Right ventricle myocardium superior (tissue), 1 donor: Measurements from ENCODE around the gene CDK6. TPM values are rescaled to one million over a fixed set of nuclear protein-coding genes. Genes with fewer than 3 reads are reported as not detected.

Source experiments
- ATAC-seq: fragments of 200-7000 bp; cut with Tn5 transposase; one replicate; pipeline ENCODE4 v1.9.1; 2020; ENCODE audit warnings: mild to moderate bottlenecking; ENCODE audit not compliant: poor library complexity
- DNase-seq: peaks from one replicate; pipeline ENCODE4 v3.0.0-alpha.2; 2020
- intact Hi-C: fragments of 100-400 bp; cut with DNase I; formaldehyde crosslinking; loops from one replicate; pipeline ENCODE4 v1.11.2; 2022
- total RNA-seq: library from RNA; stranded (reverse); fragmentation: NEBNext Ultra II Directional; extraction: Animal tissue kit (Norgen Biotek cat#: 25700); gene quantifications from one replicate; pipeline ENCODE4 v1.2.1, GENCODE V29; 2021
- donor health status: DM: no; HTN: yes; CAD: no; lungs with severe emphysema.

CDK6 gene
- total RNA-seq, 1 donor from 2014 or later: 22.3 TPM

DNA sequence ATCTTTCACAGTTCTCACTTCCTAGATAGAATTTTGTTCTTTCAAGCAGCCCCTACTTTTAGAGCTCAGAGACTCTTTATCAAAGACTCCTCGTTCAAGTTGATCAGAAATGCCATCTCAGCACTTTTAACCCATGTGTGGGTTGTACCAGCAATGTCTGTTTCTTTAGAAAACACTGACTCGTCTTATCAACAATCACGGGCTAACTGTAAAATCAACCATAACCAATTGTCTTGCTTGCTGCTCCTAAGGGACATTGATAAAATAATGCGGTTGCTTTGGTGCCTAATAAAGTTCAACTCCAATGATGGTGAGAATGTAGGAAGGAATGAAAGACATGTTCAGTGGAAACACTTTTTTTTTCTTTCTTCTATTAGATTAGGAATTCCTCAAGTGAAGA, 12.9 kb upstream of the CDK6 start:
- ATAC-seq (no peak), DNase-seq (no peak)
- intact Hi-C loops: loop anchor here (10.0 kb wide), 1 partner anchor 205 kb away; no protein-coding TSS in a partner anchor

- DNase-seq: no peak
- intact Hi-C loops: loop anchor here (10.0 kb wide), 1 partner anchor 206 kb away; no protein-coding TSS in a partner anchor
- no peak for ATAC-seq
Measured at GRCh38 chr7:92848851-92849250, 12.5 kb upstream of the CDK6 start.

DNA sequence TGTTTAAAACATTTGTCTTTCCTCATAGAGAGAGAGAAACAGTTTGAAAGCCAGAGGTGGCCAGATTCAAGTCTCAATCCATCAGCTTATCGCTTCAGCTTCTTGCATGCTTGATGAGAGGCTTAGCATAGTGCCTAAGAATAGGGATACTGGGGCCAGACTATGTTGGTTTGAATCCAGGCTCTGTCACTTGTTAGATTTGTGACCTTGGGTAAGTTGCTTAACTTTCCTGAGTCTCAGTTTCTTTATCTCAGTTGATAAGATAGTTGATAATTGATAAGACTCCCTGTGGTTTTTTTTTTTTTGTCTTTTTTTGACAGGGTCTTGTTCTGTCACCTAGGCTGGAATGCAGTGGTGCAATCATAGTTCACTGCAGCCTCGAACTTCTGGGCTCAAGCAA, 12.1 kb upstream of the CDK6 start:
- ATAC-seq (no peak), DNase-seq (no peak)
- intact Hi-C loops: loop anchor here (10.0 kb wide), 1 partner anchor 206 kb away; no protein-coding TSS in a partner anchor

DNA sequence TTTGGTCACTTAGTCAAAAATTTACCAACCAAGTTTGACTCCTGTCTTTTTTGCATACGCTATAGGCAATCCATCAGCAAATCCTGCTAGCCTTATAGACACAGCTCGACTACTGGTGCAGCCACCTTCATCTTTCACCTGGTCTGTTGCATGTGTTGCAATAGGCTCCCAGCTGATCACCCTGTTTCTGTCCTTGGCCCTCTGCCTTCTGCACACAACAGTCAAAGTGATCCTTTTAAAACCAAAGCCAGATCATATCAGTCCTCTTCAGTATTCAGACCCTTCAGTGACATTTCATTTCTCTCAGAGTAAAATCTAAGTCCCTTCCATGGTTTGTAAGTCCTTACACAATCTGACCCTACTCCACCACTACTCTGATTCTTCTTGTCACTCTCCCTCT, 10.9 kb upstream of the CDK6 start:
- DNase-seq (no peak), ATAC-seq (no peak)
- intact Hi-C loops: loop anchor here (10.0 kb wide), 1 partner anchor 207 kb away; no protein-coding TSS in a partner anchor

DNA sequence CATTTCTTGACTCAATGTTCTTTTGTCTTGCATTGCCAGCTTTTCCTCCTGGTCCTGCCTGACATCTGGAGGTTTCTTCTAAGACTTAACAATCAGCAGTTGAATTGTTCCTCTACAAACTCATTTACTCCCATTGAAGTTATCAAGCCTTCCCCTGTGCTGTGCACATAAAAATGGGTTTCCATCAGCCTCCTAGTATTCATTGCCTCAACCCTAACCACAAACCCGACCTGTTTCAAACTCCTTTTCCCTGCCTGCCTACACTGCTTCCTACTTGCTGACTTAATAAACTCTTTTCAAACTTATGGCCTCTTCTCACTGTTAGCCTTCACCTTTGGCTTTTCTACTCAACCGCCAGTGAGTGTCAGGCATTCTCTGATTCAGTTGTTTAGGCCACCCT, 9.4 kb upstream of the CDK6 start:
- ATAC-seq (no peak), DNase-seq (no peak)
- intact Hi-C loops: loop anchor here (10.0 kb wide), 1 partner anchor 209 kb away; no protein-coding TSS in a partner anchor

DNA sequence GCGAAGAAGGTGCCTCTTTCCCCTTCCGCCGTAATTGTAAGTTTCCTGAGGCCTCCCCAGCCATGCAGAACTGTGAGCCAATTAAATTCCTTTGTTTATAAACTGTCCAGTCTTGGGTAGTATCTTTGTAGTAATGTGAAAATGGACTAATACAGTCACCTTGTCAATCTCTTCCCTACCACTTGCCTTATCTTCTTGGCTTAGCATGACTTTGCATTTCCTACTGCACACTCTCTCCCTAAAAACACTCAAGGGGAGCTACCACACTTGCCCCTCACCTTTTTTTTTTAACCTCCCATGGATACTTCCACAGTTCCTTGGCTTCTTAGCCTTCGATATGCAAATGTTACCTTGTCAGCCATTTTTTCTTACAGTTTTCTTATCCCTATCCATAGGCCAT, 7.4 kb upstream of the CDK6 start:
- no peak for ATAC-seq
- intact Hi-C loops: loop anchor here (10.0 kb wide), 1 partner anchor 211 kb away; no protein-coding TSS in a partner anchor

DNA sequence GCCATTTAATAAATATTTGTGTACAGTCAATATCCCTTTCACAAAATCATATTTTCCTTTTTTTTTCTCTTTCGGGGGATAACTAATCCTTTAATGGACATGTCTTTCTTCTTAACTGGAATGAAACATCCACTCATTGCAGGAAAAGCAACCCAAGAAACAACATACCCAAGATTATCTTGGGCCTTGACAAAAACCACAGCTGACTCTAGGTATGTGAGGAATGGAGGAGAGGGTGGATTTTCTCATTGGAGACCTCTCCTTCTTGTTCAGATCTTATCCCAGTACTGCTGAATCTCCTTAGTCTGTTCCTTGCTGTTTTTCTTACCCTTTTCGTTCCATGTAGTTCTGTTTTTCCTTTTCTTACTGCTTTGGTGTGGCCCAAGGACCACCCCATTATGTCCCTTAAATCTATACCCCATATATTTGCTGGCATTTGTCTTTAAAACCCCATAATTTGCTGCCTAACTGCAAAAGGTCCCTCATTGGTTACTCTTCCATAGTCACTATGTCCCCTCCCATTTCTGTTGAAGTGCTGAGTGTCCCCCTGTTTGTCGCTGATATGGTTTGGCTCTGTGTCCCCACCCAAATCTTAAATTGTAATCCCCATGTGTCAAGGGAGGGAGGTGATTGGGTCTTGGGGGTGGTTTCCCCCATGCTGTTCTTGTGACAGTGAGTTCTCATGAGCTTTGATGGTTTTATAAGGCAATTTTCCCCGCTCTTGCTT, 6.8 kb upstream of the CDK6 start:
- no peak for ATAC-seq
- DNase-seq: no peak
- intact Hi-C loops: loop anchor here (10.0 kb wide), 1 partner anchor 212 kb away; no protein-coding TSS in a partner anchor

More for the DNA sequence above, 7.4 kb upstream of the CDK6 start:
- DNase-seq: no peak

- intact Hi-C loops: loop anchor here (10.0 kb wide), 1 partner anchor 214 kb away; no protein-coding TSS in a partner anchor
- DNase-seq (no peak), ATAC-seq (no peak)
Measured at GRCh38 chr7:92841192-92841591, 4.8 kb upstream of the CDK6 start.

DNA sequence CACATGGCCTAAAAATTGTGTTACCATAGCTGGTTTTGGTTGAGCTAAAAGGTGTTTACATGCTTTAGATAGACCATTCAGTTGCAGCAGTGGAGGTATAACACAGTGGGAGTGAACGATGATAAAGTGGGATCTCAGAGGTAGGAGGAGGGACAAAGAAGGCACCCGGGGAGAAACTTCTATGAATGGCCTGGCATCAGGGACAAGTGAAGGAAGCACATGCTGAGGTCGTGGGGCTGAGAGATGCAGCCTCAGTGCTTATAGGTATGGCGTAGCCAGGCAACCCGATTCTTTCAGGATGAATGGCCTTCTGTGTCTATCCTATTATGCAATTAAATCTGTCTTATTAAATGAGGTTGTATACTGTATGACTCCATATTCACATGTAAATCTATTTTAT, 3.9 kb upstream of the CDK6 start:
- intact Hi-C loops: loop anchor here (10.0 kb wide), 1 partner anchor 214 kb away; no protein-coding TSS in a partner anchor
- ATAC-seq (no peak), DNase-seq (no peak)

DNA sequence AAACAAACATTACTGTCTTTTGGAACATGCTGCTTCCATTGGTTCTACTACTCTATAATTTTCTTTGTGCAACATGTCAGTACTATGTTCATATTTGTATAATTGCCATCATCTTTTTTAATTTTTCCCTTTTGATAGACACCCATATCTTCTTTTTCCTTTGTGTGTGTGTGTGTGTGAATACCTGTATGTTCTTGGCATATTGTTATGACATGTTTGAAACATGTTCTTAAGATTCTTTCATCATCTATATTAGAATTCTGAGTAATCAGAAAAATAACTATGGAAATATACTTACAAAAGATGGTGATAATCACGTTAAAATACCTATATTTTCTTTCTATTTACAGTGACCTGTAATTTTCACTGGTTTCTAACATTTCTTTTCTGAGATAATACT, 3.5 kb upstream of the CDK6 start:
- intact Hi-C loops: loop anchor here (10.0 kb wide), 1 partner anchor 215 kb away; no protein-coding TSS in a partner anchor
- no peak for ATAC-seq
- no peak for DNase-seq

- intact Hi-C loops: no loop called here
Measured at GRCh38 chr7:92838934-92839333, 2.6 kb upstream of the CDK6 start.

GRCh38 chr7:92837000-92837749, 802 bp upstream of the CDK6 start:
- ATAC-seq: no peak
- DNase-seq: no peak

More at GRCh38 chr7:92838934-92839333, 2.6 kb upstream of the CDK6 start:
- DNase-seq (no peak), ATAC-seq (no peak)

GRCh38 chr7:92835851-92836488, 403 bp downstream of the CDK6 start:
- peak; percentile 1 for ATAC-seq

More at GRCh38 chr7:92837000-92837749, 802 bp upstream of the CDK6 start:
- intact Hi-C loops: no loop called here

DNA sequence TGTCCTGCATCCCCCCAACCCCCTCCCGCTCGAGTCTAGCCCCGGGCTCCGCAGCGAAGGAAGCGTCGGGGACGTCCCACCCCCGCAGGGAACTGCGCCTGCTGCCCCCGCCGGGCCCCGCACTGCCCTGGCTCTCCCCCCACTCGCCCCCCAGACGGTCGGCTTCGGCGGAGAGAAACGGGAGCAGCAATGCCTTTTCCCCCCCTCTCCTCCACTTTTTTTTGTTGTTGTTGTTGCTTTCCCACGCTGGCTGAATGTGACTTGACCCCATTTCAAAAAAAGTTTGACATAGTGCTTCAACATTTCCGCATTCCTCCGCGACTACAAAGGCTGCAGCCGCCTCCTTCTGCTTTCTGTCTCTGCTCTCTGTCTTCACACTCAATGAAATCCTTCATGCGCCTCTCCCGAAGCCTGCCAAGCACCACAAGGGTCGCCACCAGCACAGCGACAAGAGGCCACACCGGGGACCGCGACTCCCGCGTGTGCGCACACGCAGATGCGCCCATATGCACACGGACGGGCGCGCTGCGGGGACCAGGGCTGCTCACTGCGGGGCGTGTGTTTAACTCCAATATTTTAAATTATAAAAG, 1.0 kb downstream of the CDK6 start:
- ATAC-seq (peak; percentile 12), DNase-seq (peak; percentile 71)
- intact Hi-C loops: no loop called here

More at GRCh38 chr7:92835851-92836488, 403 bp downstream of the CDK6 start:
- intact Hi-C loops: no loop called here
- DNase-seq: peak; percentile 39

GRCh38 chr7:92834507-92835260, 1.7 kb downstream of the CDK6 start:
- peak; percentile 44 for DNase-seq
- ATAC-seq: peak; percentile 1
- intact Hi-C loops: loop anchor here (5.0 kb wide), 1 partner anchor 212 kb away; no protein-coding TSS in a partner anchor

- peak; percentile 83 for ATAC-seq
- peak; percentile 90 for DNase-seq
- intact Hi-C loops: loop anchor here (2.0 to 5.0 kb wide), 2 partner anchors 141 to 212 kb away; no protein-coding TSS in a partner anchor
Measured at GRCh38 chr7:92833766-92834506, 2.4 kb downstream of the CDK6 start.
